WTC11 (cell line): Measurements from ENCODE around the gene DNAJB9. TPM values are rescaled to one million over a fixed set of nuclear protein-coding genes. Genes with fewer than 3 reads are reported as not detected.

Source experiments
- ATAC-seq: fragments of 200-7000 bp; cut with Tn5 transposase; 2 replicates; pipeline ENCODE4 v1.10.0; 2021; ENCODE audit warnings: mild to moderate bottlenecking, moderate library complexity
- CTCF ChIA-PET: fragments of 300-600 bp; sonication (Branson Sonifier 250); formaldehyde crosslinking; loops from one replicate; lab custom pipeline; 2021; ENCODE audit warnings: antibody characterized with exemption; lab: Charles Lee
- POLR2A ChIA-PET: fragments of 350-600 bp; sonication (Branson Sonifier 250); formaldehyde crosslinking; loops from one replicate; lab custom pipeline; 2021; ENCODE audit warnings: antibody characterized with exemption; lab: Charles Lee
- DNase-seq: peaks from one replicate; pipeline ENCODE4 v3.0.0; 2021; ENCODE audit warnings: low spot score
- H3K27ac Mint-ChIP-seq: 2 replicates; pipeline ENCODE4 v1.8.0; 2021; ENCODE audit warnings: mixed read lengths
- H3K27me3 Mint-ChIP-seq: 2 replicates; pipeline ENCODE4 v1.8.0; 2021; ENCODE audit warnings: low read depth, mild to moderate bottlenecking, moderate library complexity, mixed read lengths
- H3K36me3 Mint-ChIP-seq: 2 replicates; pipeline ENCODE4 v1.8.0; 2021; ENCODE audit warnings: mixed read lengths
- H3K4me1 Mint-ChIP-seq: 2 replicates; pipeline ENCODE4 v1.8.0; 2022; ENCODE audit warnings: mixed read lengths
- H3K4me3 Mint-ChIP-seq: 2 replicates; pipeline ENCODE4 v1.8.0; 2021; ENCODE audit warnings: mild to moderate bottlenecking, moderate library complexity, mixed read lengths
- H3K9me3 Mint-ChIP-seq: 2 replicates; pipeline ENCODE4 v1.8.0; 2021; ENCODE audit warnings: mixed read lengths
- ATF6 ChIP-seq: sonication (generic); formaldehyde crosslinking; IDR thresholded peaks from 2 replicates; pipeline ENCODE4 v1.8.1; 2023; ENCODE audit warnings: mild to moderate bottlenecking, missing genetic modification reagents
- IRF2 ChIP-seq: sonication (generic); formaldehyde crosslinking; IDR thresholded peaks from 2 replicates; pipeline ENCODE4 v1.8.0; 2022; ENCODE audit warnings: low read depth, missing genetic modification reagents, borderline replicate concordance
- JUN ChIP-seq: sonication (generic); formaldehyde crosslinking; IDR thresholded peaks from 2 replicates; pipeline ENCODE4 v1.8.0; 2023; ENCODE audit warnings: mild to moderate bottlenecking, missing genetic modification reagents
- KAT7 ChIP-seq: sonication (generic); formaldehyde crosslinking; IDR thresholded peaks from 2 replicates; pipeline ENCODE4 v1.8.1; 2023; ENCODE audit warnings: missing genetic modification reagents, mild to moderate bottlenecking, borderline replicate concordance
- NFATC4 ChIP-seq: fragments of 250-450 bp; sonication (Bioruptor Pico); IDR thresholded peaks from 2 replicates; pipeline ENCODE4 v1.9.0; 2021; ENCODE audit warnings: mild to moderate bottlenecking
- NR1H2 ChIP-seq: sonication (generic); formaldehyde crosslinking; IDR thresholded peaks from 2 replicates; pipeline ENCODE4 v1.9.0; 2021; ENCODE audit warnings: mild to moderate bottlenecking, moderate library complexity, missing genetic modification reagents
- NR2C2 ChIP-seq: sonication (generic); formaldehyde crosslinking; IDR thresholded peaks from 2 replicates; pipeline ENCODE4 v1.8.0; 2022; ENCODE audit warnings: mild to moderate bottlenecking, missing genetic modification reagents
- PRDM15 ChIP-seq: sonication (generic); formaldehyde crosslinking; IDR thresholded peaks from 2 replicates; pipeline ENCODE4 v1.8.0; 2022; ENCODE audit warnings: missing genetic modification reagents
- SMAD3 ChIP-seq: sonication (generic); formaldehyde crosslinking; IDR thresholded peaks from 2 replicates; pipeline ENCODE4 v1.8.0; 2022; ENCODE audit warnings: missing genetic modification reagents, mild to moderate bottlenecking, borderline replicate concordance
- SOX15 ChIP-seq: fragments of 250-450 bp; sonication (Bioruptor Pico); IDR thresholded peaks from 2 replicates; pipeline ENCODE4 v1.9.0; 2021; ENCODE audit warnings: mild to moderate bottlenecking
- USF2 ChIP-seq: sonication (generic); formaldehyde crosslinking; IDR thresholded peaks from 2 replicates; pipeline ENCODE4 v1.8.1; 2023; ENCODE audit warnings: mild to moderate bottlenecking, missing genetic modification reagents, moderate library complexity
- ZNF121 ChIP-seq: sonication (generic); formaldehyde crosslinking; IDR thresholded peaks from 2 replicates; pipeline ENCODE4 v1.8.0; 2023; ENCODE audit warnings: missing genetic modification reagents
- ZNF263 ChIP-seq: sonication (generic); formaldehyde crosslinking; IDR thresholded peaks from 2 replicates; pipeline ENCODE4 v1.8.1; 2022; ENCODE audit warnings: low read depth, mild to moderate bottlenecking, moderate library complexity, missing genetic modification reagents
- ZNF416 ChIP-seq: fragments of 250-450 bp; sonication (Bioruptor Pico); IDR thresholded peaks from 2 replicates; pipeline ENCODE4 v1.9.0; 2021; ENCODE audit warnings: mild to moderate bottlenecking, inconsistent platforms
- total RNA-seq: library from RNA; stranded (reverse); gene quantifications from 3 replicates; pipeline ENCODE4 v1.2.3, GENCODE V29; 2021
- TF ChIP-seq, protein P1 (sequence below): sonication (generic); formaldehyde crosslinking; IDR thresholded peaks from 2 replicates; pipeline ENCODE4 v1.8.1; 2022; ENCODE audit warnings: mild to moderate bottlenecking, moderate library complexity, missing genetic modification reagents

Gene DNAJB9
- total RNA-seq, 1 experiment from 2014 or later = 6.6 TPM

GRCh38 chr7:108557191-108557590 lies 12.5 kb upstream of the DNAJB9 start:
- Mint-ChIP-seq H3K36me3 (peaks cover 23% of the 10 kb centered on the region), H3K27ac (no peak overlapping the region), H3K4me1 (no peaks in the 10 kb centered on the region; the same call in 1 of the 2 replicates), H3K9me3 (peaks cover 20% of the 10 kb centered on the region), H3K4me3 (no peak overlapping the region), H3K27me3 (peaks cover 3% of the 10 kb centered on the region; the same call in 1 of the 2 replicates)
- ChIA-PET POLR2A (no interaction called here), CTCF (no interaction called here)
- ATAC-seq = no peak
- no peak for DNase-seq
- TF ChIP-seq ZNF263 (no peak), SOX15 (no peak), SMAD3 (CRISPR knock-in tag) (no peak), NFATC4 (CRISPR knock-in tag) (no peak), ZNF121 (CRISPR knock-in tag) (no peak), PRDM15 (CRISPR knock-in tag) (no peak), NR2C2 (CRISPR knock-in tag) (no peak), USF2 (CRISPR knock-in tag) (no peak), NR1H2 (CRISPR knock-in tag) (no peak), IRF2 (CRISPR knock-in tag) (no peak), KAT7 (CRISPR knock-in tag) (no peak), ZNF416 (CRISPR knock-in tag) (no peak)
- TF ChIP-seq, protein P1, sequence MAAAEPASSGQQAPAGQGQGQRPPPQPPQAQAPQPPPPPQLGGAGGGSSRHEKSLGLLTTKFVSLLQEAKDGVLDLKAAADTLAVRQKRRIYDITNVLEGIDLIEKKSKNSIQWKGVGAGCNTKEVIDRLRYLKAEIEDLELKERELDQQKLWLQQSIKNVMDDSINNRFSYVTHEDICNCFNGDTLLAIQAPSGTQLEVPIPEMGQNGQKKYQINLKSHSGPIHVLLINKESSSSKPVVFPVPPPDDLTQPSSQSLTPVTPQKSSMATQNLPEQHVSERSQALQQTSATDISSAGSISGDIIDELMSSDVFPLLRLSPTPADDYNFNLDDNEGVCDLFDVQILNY (CRISPR knock-in tag) = no peak
- TF ChIP-seq, all 79 proteins: peak for 0

GRCh38 chr7:108557617-108558016 lies 12.1 kb upstream of the DNAJB9 start:
- peaks cover 23% of the 10 kb centered on the region for H3K36me3 Mint-ChIP-seq

More at GRCh38 chr7:108557617-108558016, 12.1 kb upstream of the DNAJB9 start:
- Mint-ChIP-seq H3K4me3 (no peak overlapping the region), H3K27ac (no peak overlapping the region), H3K9me3 (peaks cover 20% of the 10 kb centered on the region), H3K4me1 (no peaks in the 10 kb centered on the region; the same call in 1 of the 2 replicates), H3K27me3 (peaks cover 3% of the 10 kb centered on the region; the same call in 1 of the 2 replicates)
- TF ChIP-seq NR1H2 (CRISPR knock-in tag) = no peak
- no peak for TF ChIP-seq ATF6 (CRISPR knock-in tag)
- no peak for TF ChIP-seq JUN (CRISPR knock-in tag)
- no peak for TF ChIP-seq USF2 (CRISPR knock-in tag)
- DNase-seq (no peak), ATAC-seq (no peak)
- ChIA-PET POLR2A (no interaction called here), CTCF (no interaction called here)
